ENCODE results near the gene DYSF.

DNA sequence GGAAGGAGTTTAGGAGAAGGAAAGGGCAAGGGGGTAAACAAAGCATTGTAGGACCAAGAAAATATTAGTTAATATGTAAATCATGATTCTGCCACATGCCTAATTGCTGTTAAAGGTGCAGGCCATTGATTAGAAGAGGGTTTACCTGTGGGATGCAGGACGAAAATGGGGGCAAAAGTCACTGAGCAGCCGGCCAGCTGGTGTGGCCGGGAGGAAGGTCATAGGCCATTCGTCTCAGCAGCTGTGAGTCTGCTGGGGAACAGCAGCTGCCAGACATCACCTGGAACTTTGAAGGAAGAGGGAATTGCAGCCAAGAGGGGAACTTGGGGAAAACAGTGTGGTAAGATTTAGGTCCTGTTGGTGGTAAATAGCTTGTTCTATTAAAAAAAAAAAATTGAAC is 184.4 kb downstream of the DYSF start:
- TF ChIP-seq CTCF (conservative IDR thresholded peaks at IDR 0.05) (no peak), ZFX (IDR thresholded peaks at IDR 0.05) (no peak)

Measured in C4-2B (cell line).